ENCODE measurements around the gene CATSPERD. TPM values are rescaled to one million over a fixed set of nuclear protein-coding genes. Genes with fewer than 3 reads are reported as not detected.

The CATSPERD gene
- total and polyA plus RNA-seq, 9 of the 15 experiments (the other 6 are each of a cell fraction or from before 2014, with no cell fraction given), result not detected

DNA sequence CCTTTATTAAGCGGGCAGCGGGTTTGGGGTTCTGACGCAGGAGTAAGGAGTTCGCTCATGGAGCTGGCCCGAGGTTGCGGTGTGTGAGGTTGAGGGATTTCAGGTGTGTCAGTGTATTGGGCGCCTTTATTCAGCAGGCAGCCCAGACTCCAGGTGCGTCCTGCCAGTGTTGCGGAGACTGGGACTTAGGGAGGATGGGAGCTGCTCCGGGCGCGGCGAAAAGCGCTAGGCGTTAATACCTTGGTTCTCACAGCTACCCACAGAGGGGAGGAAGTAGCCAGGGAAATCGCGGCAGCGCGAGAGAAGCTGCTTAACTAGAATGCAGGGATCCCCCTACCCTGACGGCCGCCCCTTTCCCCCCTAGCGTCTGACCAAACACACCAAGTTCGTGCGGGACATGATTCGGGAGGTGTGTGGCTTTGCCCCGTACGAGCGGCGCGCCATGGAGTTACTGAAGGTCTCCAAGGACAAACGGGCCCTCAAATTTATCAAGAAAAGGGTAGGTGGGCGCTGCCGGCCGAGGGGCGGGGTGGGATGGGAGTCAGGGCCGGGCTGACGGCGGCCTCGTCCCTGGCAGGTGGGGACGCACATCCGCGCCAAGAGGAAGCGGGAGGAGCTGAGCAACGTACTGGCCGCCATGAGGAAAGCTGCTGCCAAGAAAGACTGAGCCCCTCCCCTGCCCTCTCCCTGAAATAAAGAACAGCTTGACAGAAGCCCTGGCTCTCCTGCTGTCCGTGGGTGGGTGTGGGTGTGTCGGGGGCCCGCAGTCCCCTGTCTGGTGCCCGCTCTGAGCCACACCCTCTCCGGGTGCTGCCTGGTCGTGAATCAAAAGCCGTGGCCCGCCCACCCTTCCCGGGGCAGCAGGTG, 29.2 kb upstream of the CATSPERD start (continued):
- TF ChIP-seq RBBP5 (IDR thresholded peaks at IDR 0.05; ENCODE audit: borderline replicate concordance, insufficient read depth, low read length, poor library complexity, severe bottlenecking) (peak; percentile 2), NFE2L1 (tag; IDR thresholded peaks at IDR 0.05; ENCODE audit: borderline replicate concordance, low read depth) (no peak), ELF2 (CRISPR knock-in tag; IDR thresholded peaks at IDR 0.05) (no peak), HDAC1 (IDR thresholded peaks at IDR 0.05) (0 out of 4 replicates have a peak, but pooled peaks of 1 of the 2 experiments have one; percentile 5), NFRKB (IDR thresholded peaks at IDR 0.05; ENCODE audit: low read depth) (no peak), HMGXB4 (CRISPR knock-in tag; IDR thresholded peaks at IDR 0.05) (no peak), SMAD1 (IDR thresholded peaks at IDR 0.05; ENCODE audit: low read depth, low read length, partially characterized antibody) (peak; percentile 29), L3MBTL2 (IDR thresholded peaks at IDR 0.05) (peak; percentile 47; the same call in 1 of the 2 replicates), ZNF143 (CRISPR knock-in tag; IDR thresholded peaks at IDR 0.05) (no peak), THRAP3 (IDR thresholded peaks at IDR 0.05; ENCODE audit: borderline replicate concordance) (no peak), RBM22 (IDR thresholded peaks at IDR 0.05; ENCODE audit: low read depth, low read length, poor library complexity, severe bottlenecking) (peak; percentile 92), CHD2 (IDR thresholded peaks at IDR 0.05; ENCODE audit: low read depth, low read length) (peak; percentile 36; the same call in 1 of the 2 replicates), SIRT6 (IDR thresholded peaks at IDR 0.05; ENCODE audit: low read depth, low read length) (peak; percentile 44), SRSF1 (IDR thresholded peaks at IDR 0.05; ENCODE audit: low read depth, low read length) (no peak), YY1 (IDR thresholded peaks at IDR 0.05; ENCODE audit: borderline replicate concordance in 1 of 3, control insufficient read depth in 1 of 3, extremely low read depth in 1 of 3, insufficient read depth in 3 of 3, insufficient read length in 1 of 3, insufficient replicate concordance in 2 of 3, low read depth in 1 of 3, low read length in 2 of 3) (peak in 2 of 3 experiments; percentile 17 to 71), IFI16 (CRISPR knock-in tag; IDR thresholded peaks at IDR 0.05) (no peak), ZKSCAN3 (CRISPR knock-in tag; IDR thresholded peaks at IDR 0.05) (no peak), EGR1 (conservative IDR thresholded peaks at IDR 0.05) (peak; percentile 71)
- TF ChIP-seq, protein P1, sequence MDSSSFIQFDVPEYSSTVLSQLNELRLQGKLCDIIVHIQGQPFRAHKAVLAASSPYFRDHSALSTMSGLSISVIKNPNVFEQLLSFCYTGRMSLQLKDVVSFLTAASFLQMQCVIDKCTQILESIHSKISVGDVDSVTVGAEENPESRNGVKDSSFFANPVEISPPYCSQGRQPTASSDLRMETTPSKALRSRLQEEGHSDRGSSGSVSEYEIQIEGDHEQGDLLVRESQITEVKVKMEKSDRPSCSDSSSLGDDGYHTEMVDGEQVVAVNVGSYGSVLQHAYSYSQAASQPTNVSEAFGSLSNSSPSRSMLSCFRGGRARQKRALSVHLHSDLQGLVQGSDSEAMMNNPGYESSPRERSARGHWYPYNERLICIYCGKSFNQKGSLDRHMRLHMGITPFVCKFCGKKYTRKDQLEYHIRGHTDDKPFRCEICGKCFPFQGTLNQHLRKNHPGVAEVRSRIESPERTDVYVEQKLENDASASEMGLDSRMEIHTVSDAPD (CRISPR knock-in tag; IDR thresholded peaks at IDR 0.05), result no peak
- TF ChIP-seq, protein P2, sequence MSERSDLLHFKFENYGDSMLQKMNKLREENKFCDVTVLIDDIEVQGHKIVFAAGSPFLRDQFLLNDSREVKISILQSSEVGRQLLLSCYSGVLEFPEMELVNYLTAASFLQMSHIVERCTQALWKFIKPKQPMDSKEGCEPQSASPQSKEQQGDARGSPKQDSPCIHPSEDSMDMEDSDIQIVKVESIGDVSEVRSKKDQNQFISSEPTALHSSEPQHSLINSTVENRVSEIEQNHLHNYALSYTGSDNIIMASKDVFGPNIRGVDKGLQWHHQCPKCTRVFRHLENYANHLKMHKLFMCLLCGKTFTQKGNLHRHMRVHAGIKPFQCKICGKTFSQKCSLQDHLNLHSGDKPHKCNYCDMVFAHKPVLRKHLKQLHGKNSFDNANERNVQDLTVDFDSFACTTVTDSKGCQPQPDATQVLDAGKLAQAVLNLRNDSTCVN (CRISPR knock-in tag; IDR thresholded peaks at IDR 0.05), result peak; percentile 33; the same call in 1 of the 2 replicates
- TF ChIP-seq, protein P3, sequence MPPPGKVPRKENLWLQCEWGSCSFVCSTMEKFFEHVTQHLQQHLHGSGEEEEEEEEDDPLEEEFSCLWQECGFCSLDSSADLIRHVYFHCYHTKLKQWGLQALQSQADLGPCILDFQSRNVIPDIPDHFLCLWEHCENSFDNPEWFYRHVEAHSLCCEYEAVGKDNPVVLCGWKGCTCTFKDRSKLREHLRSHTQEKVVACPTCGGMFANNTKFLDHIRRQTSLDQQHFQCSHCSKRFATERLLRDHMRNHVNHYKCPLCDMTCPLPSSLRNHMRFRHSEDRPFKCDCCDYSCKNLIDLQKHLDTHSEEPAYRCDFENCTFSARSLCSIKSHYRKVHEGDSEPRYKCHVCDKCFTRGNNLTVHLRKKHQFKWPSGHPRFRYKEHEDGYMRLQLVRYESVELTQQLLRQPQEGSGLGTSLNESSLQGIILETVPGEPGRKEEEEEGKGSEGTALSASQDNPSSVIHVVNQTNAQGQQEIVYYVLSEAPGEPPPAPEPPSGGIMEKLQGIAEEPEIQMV (tag; conservative IDR thresholded peaks at IDR 0.05; ENCODE audit: low read depth), result no peak

All from K562 (cell line).